Activated CD4-positive, alpha-beta memory T cell treated with anti-CD3 and anti-CD28 coated beads for 36 hours (primary cell): ENCODE measurements around the gene GSAP. TPM values are rescaled to one million over a fixed set of nuclear protein-coding genes. Genes with fewer than 3 reads are reported as not detected.

Source experiments
- CTCF ChIA-PET: fragments of 350-600 bp; sonication (Branson Sonifier 250); formaldehyde crosslinking; loops from one replicate; lab custom pipeline; 2021; ENCODE audit warnings: antibody characterized with exemption, inconsistent platforms; lab: Charles Lee
- POLR2A ChIA-PET: fragments of 350-600 bp; sonication (Branson Sonifier 250); formaldehyde crosslinking; loops from one replicate; lab custom pipeline; 2021; ENCODE audit warnings: antibody characterized with exemption; lab: Charles Lee
- DNase-seq: peaks from one replicate; pipeline ENCODE4 v3.0.0-alpha.2; 2020
- H3K27ac Mint-ChIP-seq: one replicate; pipeline ENCODE4 v1.8.0; 2021; ENCODE audit warnings: mixed read lengths
- H3K27me3 Mint-ChIP-seq: one replicate; pipeline ENCODE4 v1.8.0; 2021; ENCODE audit warnings: mixed read lengths
- H3K36me3 Mint-ChIP-seq: one replicate; pipeline ENCODE4 v1.8.0; 2021; ENCODE audit warnings: mixed read lengths
- H3K4me1 Mint-ChIP-seq: one replicate; pipeline ENCODE4 v1.8.0; 2021; ENCODE audit warnings: low read depth, mixed read lengths
- H3K4me3 Mint-ChIP-seq: one replicate; pipeline ENCODE4 v1.8.0; 2021; ENCODE audit warnings: mild to moderate bottlenecking, mixed read lengths
- H3K9me3 Mint-ChIP-seq: one replicate; pipeline ENCODE4 v1.8.0; 2021; ENCODE audit warnings: mixed read lengths
- intact Hi-C: fragments of 100-400 bp; cut with micrococcal nuclease; formaldehyde crosslinking; loops from one replicate; pipeline ENCODE4 v1.15.1; 2023
- total RNA-seq, 2 experiments: library from RNA; stranded (reverse); gene quantifications; one replicate each; pipeline ENCODE4 v1.2.3, GENCODE V29; 2021

Gene GSAP
- total RNA-seq, 2 experiments from 2014 or later, result 1.7 to 1.9 TPM

DNA sequence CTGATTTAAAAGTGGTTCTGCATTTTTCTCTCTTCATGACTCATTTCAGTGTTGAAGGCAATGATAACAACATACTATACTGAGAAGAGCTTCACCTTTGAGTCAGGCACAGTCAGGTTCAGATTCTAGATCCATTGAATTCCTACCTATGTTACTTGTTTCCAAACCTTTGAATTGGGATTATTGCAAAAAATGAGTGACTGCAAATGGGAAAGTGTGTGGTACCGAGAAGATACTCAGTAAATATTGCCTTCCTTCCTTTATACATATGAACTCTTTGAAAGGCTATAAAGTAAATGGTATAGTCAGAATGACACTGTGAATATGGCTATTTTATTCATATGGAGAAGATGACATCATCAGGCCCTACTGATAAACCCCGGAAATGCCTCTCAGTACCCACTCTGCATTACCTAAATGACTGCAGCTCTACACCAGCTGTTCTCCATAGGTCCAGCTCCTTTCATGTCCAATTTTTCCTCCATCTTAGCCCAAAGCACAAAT lies 149.8 kb downstream of the GSAP start:
- Mint-ChIP-seq H3K27ac (peak overlapping the region; percentile 38), H3K27me3 (peaks cover 4% of the 10 kb centered on the region), H3K9me3 (no peaks in the 10 kb centered on the region), H3K36me3 (no peaks in the 10 kb centered on the region), H3K4me3 (no peak overlapping the region), H3K4me1 (peaks cover 12% of the 10 kb centered on the region)
- DNase-seq, result peak; percentile 39
- intact Hi-C loops, result loop anchor here (1.0 to 5.0 kb wide), 7 partner anchors 64 to 197 kb away; partner anchors contain the start of gene CCDC146
- ChIA-PET POLR2A (interaction anchor here (0.9 to 1.3 kb wide), 3 partner anchors 10 to 66 kb away, joined by 3 to 4 read pairs (median 4); no protein-coding TSS in a partner anchor), CTCF (interaction anchor here (0.9 to 2.0 kb wide), 5 partner anchors 9 to 66 kb away, joined by 3 to 8 read pairs (median 3); no protein-coding TSS in a partner anchor)

DNA sequence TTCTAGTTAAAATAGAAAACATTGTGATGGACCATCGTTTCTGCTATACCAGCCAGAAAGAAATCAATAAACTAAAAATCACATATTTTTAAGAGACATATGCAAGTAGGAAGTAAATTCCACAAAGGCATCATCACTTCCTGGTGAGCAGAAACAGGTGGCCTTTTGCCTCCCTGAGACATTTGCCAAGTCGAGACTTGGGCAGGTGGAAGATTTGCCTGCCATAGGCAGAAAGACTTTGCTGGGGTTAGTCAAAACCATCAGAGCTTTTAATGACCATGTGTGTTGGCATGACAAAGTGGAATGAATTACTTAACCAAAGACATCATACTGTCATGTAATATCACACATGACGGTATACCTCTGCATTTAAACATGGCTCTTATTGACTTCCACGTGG lies 150.5 kb downstream of the GSAP start:
- H3K4me1 Mint-ChIP-seq, result peaks cover 12% of the 10 kb centered on the region
- DNase-seq, result peak; percentile 11
- H3K4me3 Mint-ChIP-seq, result no peak overlapping the region
- no peaks in the 10 kb centered on the region for H3K36me3 Mint-ChIP-seq
- H3K27ac Mint-ChIP-seq, result no peak overlapping the region
- intact Hi-C loops, result loop anchor here (1.0 to 5.0 kb wide), 7 partner anchors 65 to 198 kb away; partner anchors contain the start of gene CCDC146
- H3K27me3 Mint-ChIP-seq, result peaks cover 4% of the 10 kb centered on the region
- no peaks in the 10 kb centered on the region for H3K9me3 Mint-ChIP-seq
- CTCF ChIA-PET, result interaction anchor here (1.4 to 2.0 kb wide), 2 partner anchors 63 to 66 kb away, joined by 3 to 8 read pairs; no protein-coding TSS in a partner anchor
- POLR2A ChIA-PET, result interaction anchor here (0.5 to 1.3 kb wide), 3 partner anchors 63 to 442 kb away, joined by 3 to 4 read pairs (median 3); no protein-coding TSS in a partner anchor

GRCh38 chr7:77262316-77262715 lies 153.8 kb downstream of the GSAP start:
- POLR2A ChIA-PET, result no interaction called here
- intact Hi-C loops, result no loop called here

More at GRCh38 chr7:77262316-77262715, 153.8 kb downstream of the GSAP start:
- H3K4me3 Mint-ChIP-seq, result no peak overlapping the region
- no peaks in the 10 kb centered on the region for H3K27me3 Mint-ChIP-seq
- CTCF ChIA-PET, result no interaction called here
- no peaks in the 10 kb centered on the region for H3K9me3 Mint-ChIP-seq
- H3K4me1 Mint-ChIP-seq, result peaks cover 12% of the 10 kb centered on the region
- H3K27ac Mint-ChIP-seq, result no peak overlapping the region
- DNase-seq, result no peak
- no peaks in the 10 kb centered on the region for H3K36me3 Mint-ChIP-seq

Other genes starting within 250 kb of the GSAP start
- gene FGL2, start 216.5 kb downstream of the GSAP start, total RNA-seq, result under 1 TPM; 0.55 to 0.65 TPM
- 10 to 100 TPM in 1 of 2 experiments, 1 to 10 TPM in 1; 9.6 to 12.1 TPM for gene PTPN12, start 120.9 kb upstream of the GSAP start, total RNA-seq